T-helper 2 cell (primary cell): ENCODE results near the gene CDK13.
A peak's percentile ranks its signal among the peaks of the same experiment; 100 is the strongest.

Experiments
- DNase-seq, 5 experiments: peaks; one replicate each; pipeline versions ENCODE4 v3.0.0 to v3.0.0-alpha.2; 2012 to 2022
- total RNA-seq, 2 donors: gene quantifications; one replicate each; lab custom pipeline; 2026; lab: John Stamatoyannopoulos, UW

CDK13 gene
- 247 to 317 reads per million in 2 donors for total RNA-seq

- peak; percentile 69 to 99 (median 90) for DNase-seq
Observed at GRCh38 chr7:39949971-39950472, at the start of gene CDK13. Gene CDK13, plus strand, starts transcription at chr7:39950256. Its CDS starts 386 bp downstream, at chr7:39950642.

GRCh38 chr7:39904077-39904486 is 46.0 kb upstream of the CDK13 start:
- no peak for DNase-seq

GRCh38 chr7:39908141-39908540 is 41.9 kb upstream of the CDK13 start:
- no peak for DNase-seq

GRCh38 chr7:39908973-39909372 is 41.1 kb upstream of the CDK13 start:
- DNase-seq = no peak

- no peak for DNase-seq
Observed at GRCh38 chr7:39909526-39909925, 40.5 kb upstream of the CDK13 start.

GRCh38 chr7:39910108-39910869 is 39.8 kb upstream of the CDK13 start:
- DNase-seq = no peak

GRCh38 chr7:39911167-39911566 is 38.9 kb upstream of the CDK13 start:
- no peak for DNase-seq

GRCh38 chr7:39915847-39916246 is 34.2 kb upstream of the CDK13 start:
- DNase-seq = peak in 1 of 5 experiments; percentile 6

GRCh38 chr7:39919646-39920045 is 30.4 kb upstream of the CDK13 start:
- DNase-seq = no peak

- DNase-seq = no peak
Observed at GRCh38 chr7:39921506-39922175, 28.4 kb upstream of the CDK13 start.

- DNase-seq = no peak
Observed at GRCh38 chr7:39922580-39922979, 27.5 kb upstream of the CDK13 start.

GRCh38 chr7:39923091-39923490 is 27.0 kb upstream of the CDK13 start:
- DNase-seq = no peak

- DNase-seq = no peak
Observed at GRCh38 chr7:39924122-39924521, 25.9 kb upstream of the CDK13 start.

- no peak for DNase-seq
Observed at GRCh38 chr7:39926111-39926510, 23.9 kb upstream of the CDK13 start.

GRCh38 chr7:39927018-39927417 is 23.0 kb upstream of the CDK13 start:
- no peak for DNase-seq

GRCh38 chr7:39934132-39934531 is 15.9 kb upstream of the CDK13 start:
- no peak for DNase-seq

- no peak for DNase-seq
Observed at GRCh38 chr7:39936761-39937160, 13.3 kb upstream of the CDK13 start.

- DNase-seq = no peak
Observed at GRCh38 chr7:39937366-39938153, 12.5 kb upstream of the CDK13 start.

- no peak for DNase-seq
Observed at GRCh38 chr7:39942883-39943282, 7.2 kb upstream of the CDK13 start.

GRCh38 chr7:39946693-39947092 is 3.4 kb upstream of the CDK13 start:
- DNase-seq = peak in 1 of 5 experiments; percentile 5

- DNase-seq = peak in 1 of 5 experiments; percentile 33
Observed at GRCh38 chr7:39948375-39948955, 1.6 kb upstream of the CDK13 start.
